ENCODE measurements around the gene IKZF4.

DNA sequence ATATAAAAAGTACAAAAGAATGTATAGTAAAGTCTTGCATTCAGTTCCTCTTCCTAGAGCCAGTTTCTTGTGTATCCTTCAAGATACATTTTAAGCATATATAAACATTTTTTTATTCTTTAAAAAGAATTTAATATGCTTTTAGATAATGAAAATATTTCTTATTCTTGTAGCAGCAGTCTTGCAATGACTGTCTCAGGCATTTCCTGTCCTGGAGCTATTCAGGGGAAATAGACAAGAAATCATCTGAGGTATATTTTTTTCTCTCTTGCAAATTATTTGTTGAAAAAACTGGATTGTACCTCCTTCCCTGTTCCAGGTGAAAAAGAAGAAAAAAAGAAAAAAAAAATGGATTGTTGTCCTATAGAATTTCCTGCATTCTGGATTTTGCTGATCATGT lies 42.2 kb downstream of the IKZF4 start:
- no peak for TF ChIP-seq POLR2A (IDR thresholded peaks at IDR 0.05)
- no peak for TF ChIP-seq POLR2AphosphoS5 (IDR thresholded peaks at IDR 0.05)

Data from transverse colon (tissue), 3 donors.